HepG2 (cell line): ENCODE results near the gene FUZ. TPM values are rescaled to one million over a fixed set of nuclear protein-coding genes. Genes with fewer than 3 reads are reported as not detected.
A peak's percentile ranks its signal among the peaks of the same experiment; 100 is the strongest.

ENCODE experiments used
- ATAC-seq: fragments of 200-7000 bp; cut with Tn5 transposase; 3 replicates; pipeline ENCODE4 v1.9.1; 2020; ENCODE audit warnings: mild to moderate bottlenecking, moderate library complexity
- BruUV-seq: library from RNA; stranded (reverse); fragments of 400-500 nt; replicated peaks from 2 replicates; lab custom pipeline; 2021; lab: Mats Ljungman, UMichigan
- CTCF ChIA-PET: fragments of 300-600 bp; formaldehyde crosslinking; extraction: SDS; loops from one replicate; lab custom pipeline; 2021; ENCODE audit warnings: low total read pairs, inconsistent platforms, low intra/inter-chr PET ratio; lab: Yijun Ruan, JAX
- POLR2A ChIA-PET: fragments of 350-600 bp; sonication (Branson Sonifier 250); formaldehyde crosslinking; loops from one replicate; lab custom pipeline; 2020; ENCODE audit warnings: antibody characterized with exemption, inconsistent platforms; lab: Yijun Ruan, JAX
- DNase-seq: peaks from one replicate; pipeline ENCODE4 v3.0.0-alpha.2; 2015; ENCODE audit warnings: low spot score
- FAIRE-seq: peaks from 3 replicates; lab custom pipeline; 2011; peaks lifted over from hg19 to GRCh38; lab: Jason Lieb, UNC
- H2AFZ ChIP-seq: one replicate; pipeline ENCODE4 v1.6.1; 2011; ENCODE audit warnings: low read length, inconsistent platforms
- H3K27ac ChIP-seq: fragments of 300-600 bp; 3 replicates; pipeline ENCODE4 v1.8.0; 2011; ENCODE audit warnings: mixed run types, mild to moderate bottlenecking, mixed read lengths, low read length, inconsistent platforms; ENCODE audit not compliant: insufficient read depth; ENCODE audit errors: extremely low read length
- H3K27me3 ChIP-seq, 2 experiments: fragments of 200-600 bp in 1 of 2; 2 replicates in 1 of 2; 3 replicates in 1 of 2; pipeline versions ENCODE4 v1.6.0 to v1.8.0; 2011; ENCODE audit warnings: low read length in 2 of 2, mild to moderate bottlenecking in 2 of 2, moderate library complexity in 2 of 2, inconsistent platforms in 1 of 2; ENCODE audit not compliant: insufficient read depth in 2 of 2, control insufficient read depth in 1 of 2
- H3K36me3 ChIP-seq, 2 experiments: fragments of 200-600 bp in 1 of 2; replicated peaks in 1 of 2; 2 replicates in 1 of 2; 3 replicates in 1 of 2; pipeline versions ENCODE4 v1.5.1 to v1.8.0; 2011; ENCODE audit warnings: low read length in 2 of 2, inconsistent platforms in 1 of 2; ENCODE audit not compliant: insufficient read depth in 2 of 2, control insufficient read depth in 1 of 2
- H3K4me1 ChIP-seq: 2 replicates; pipeline ENCODE4 v1.5.1; 2012; ENCODE audit warnings: low read length, inconsistent platforms; ENCODE audit not compliant: insufficient read depth
- H3K4me2 ChIP-seq: 2 replicates; pipeline ENCODE4 v1.6.0; 2011; ENCODE audit warnings: low read depth, low read length, inconsistent platforms
- H3K4me3 ChIP-seq, 3 experiments: fragments of 200-600 bp in 1 of 3; sonication (generic), shearing (Covaris generic) in 1 of 3; replicated peaks in 1 of 3; 2 replicates each; pipeline ENCODE4 v1.5.1; 2011 to 2016; ENCODE audit warnings: low read length in 3 of 3, inconsistent platforms in 2 of 3, low read depth in 2 of 3, mild to moderate bottlenecking in 2 of 3, control low read depth in 1 of 3, mixed read lengths in 1 of 3; ENCODE audit not compliant: insufficient read depth in 1 of 3
- H3K79me2 ChIP-seq: one replicate; pipeline ENCODE4 v1.6.1; 2011; ENCODE audit warnings: low read length, inconsistent platforms; ENCODE audit not compliant: insufficient read depth
- H3K9ac ChIP-seq: 2 replicates; pipeline ENCODE4 v1.6.0; 2011; ENCODE audit warnings: mild to moderate bottlenecking, low read depth, low read length, inconsistent platforms; ENCODE audit not compliant: insufficient read depth
- H3K9me3 ChIP-seq: 2 replicates; pipeline ENCODE4 v1.5.1; 2012; ENCODE audit warnings: mild to moderate bottlenecking, low read length
- H4K20me1 ChIP-seq: 2 replicates; pipeline ENCODE4 v1.6.0; 2011; ENCODE audit warnings: inconsistent platforms, mild to moderate bottlenecking, low read length, moderate library complexity; ENCODE audit not compliant: insufficient read depth
- BCL6 ChIP-seq: IDR thresholded peaks from 2 replicates; pipeline ENCODE4 v1.6.1; 2016; ENCODE audit warnings: missing genetic modification reagents, missing compliant biosample characterization
- FOSL1 ChIP-seq: sonication (generic); formaldehyde crosslinking; IDR thresholded peaks from 2 replicates; pipeline ENCODE4 v1.9.0; 2021; ENCODE audit warnings: missing genetic modification reagents, borderline replicate concordance
- HDAC1 ChIP-seq: sonication (generic); formaldehyde crosslinking; IDR thresholded peaks from 2 replicates; pipeline ENCODE4 v1.5.1; 2020; ENCODE audit warnings: mild to moderate bottlenecking, missing genetic modification reagents
- IRF9 ChIP-seq: sonication (generic); formaldehyde crosslinking; IDR thresholded peaks from 2 replicates; pipeline ENCODE4 v1.8.0; 2022; ENCODE audit warnings: missing genetic modification reagents, mild to moderate bottlenecking, borderline replicate concordance
- KAT8 ChIP-seq: IDR thresholded peaks from 2 replicates; pipeline ENCODE4 v1.6.1; 2016; ENCODE audit warnings: missing genetic modification reagents, missing compliant biosample characterization
- MAZ ChIP-seq, 2 experiments: sonication (generic) in 1 of 2; formaldehyde crosslinking in 1 of 2; IDR thresholded peaks; 2 replicates each; pipeline versions ENCODE4 v1.5.0 to v1.6.1; 2012 to 2020; ENCODE audit warnings: low read depth in 2 of 2, mild to moderate bottlenecking in 2 of 2, borderline replicate concordance in 1 of 2, improper control_type of control experiment in 1 of 2, low read length in 1 of 2, missing genetic modification reagents in 1 of 2, moderate library complexity in 1 of 2
- STAT5B ChIP-seq: sonication (generic); formaldehyde crosslinking; IDR thresholded peaks from 2 replicates; pipeline ENCODE4 v1.4.0; 2020; ENCODE audit warnings: missing genetic modification reagents
- ZKSCAN5 ChIP-seq: sonication (generic); formaldehyde crosslinking; IDR thresholded peaks from 2 replicates; pipeline ENCODE4 v1.5.1; 2020; ENCODE audit warnings: mild to moderate bottlenecking, missing genetic modification reagents
- ZNF788 ChIP-seq: sonication (generic); formaldehyde crosslinking; IDR thresholded peaks from 2 replicates; pipeline ENCODE4 v1.5.0; 2020; ENCODE audit warnings: mild to moderate bottlenecking, missing genetic modification reagents, borderline replicate concordance
- WGBS: methylation state at CpG from one replicate; pipeline ENCODE4 v1.1.6; 2017; ENCODE audit warnings: low lambda C conversion rate; 5-methylcytosine and 5-hydroxymethylcytosine counted together
- in situ Hi-C: cut with HindIII; loops from 2 replicates; pipeline ENCODE4 v1.10.0; 2017; ENCODE audit warnings: low pct_unique_long_range_greater_than_20kb; ENCODE audit not compliant: extremely low pct_ligation_motif_present
- intact Hi-C: fragments of 100-400 bp; cut with micrococcal nuclease; formaldehyde crosslinking; loops from one replicate; pipeline ENCODE4 v1.10.0; 2022; ENCODE audit not compliant: unreplicated experiment
- polyA plus RNA-seq, 8 experiments: library from polyadenylated mRNA; depleted of rRNA in 3 of 8; stranded (reverse) in 7 of 8; unstranded in 1 of 8; fragments of >200 nt; fragmentation: Illumina TruSeq in 4 of 8; extraction: Trizol in 4 of 8; gene quantifications; 2 replicates each; pipeline versions ENCODE4 v1.2.1 to v1.2.3, GENCODE V29; 2011 to 2016; ENCODE audit warnings: low read depth in 4 of 8, missing spikeins in 1 of 8, mixed read lengths in 1 of 8; ENCODE audit not compliant: insufficient read depth in 1 of 8
- total RNA-seq, 5 experiments: library from RNA; depleted of rRNA; stranded (reverse); fragments of >200 nt; fragmentation: Illumina TruSeq; extraction: Trizol; gene quantifications; 2 replicates each; pipeline ENCODE4 v1.2.3, GENCODE V29; 2016; ENCODE audit warnings: low read depth in 1 of 5
- TF ChIP-seq, protein P1 (sequence below): IDR thresholded peaks from 2 replicates; pipeline ENCODE4 v1.6.1; 2012; ENCODE audit warnings: inconsistent platforms
- TF ChIP-seq, protein P2 (sequence below), 2 experiments: fragments of 450-650 bp in 1 of 2; sonication (generic) in 1 of 2; formaldehyde crosslinking in 1 of 2; IDR thresholded peaks; 2 replicates each; pipeline versions ENCODE4 v1.6.1 to v1.8.0; 2016 to 2022; ENCODE audit warnings: antibody characterized with exemption in 1 of 2, mild to moderate bottlenecking in 1 of 2, missing genetic modification reagents in 1 of 2

The FUZ gene
- total and polyA plus RNA-seq, 2 of the 13 experiments (the other 11 are each of a cell fraction or from before 2014, with no cell fraction given): 0.08 TPM; not detected in 1

GRCh38 chr19:49817964-49818648 lies 5.0 kb upstream of the FUZ start, which contains the start of gene MED25:
MED25 (plus strand) TSS chr19:49818289; CDS start chr19:49818342, 53 bp downstream.
- ChIA-PET CTCF (no interaction called here), POLR2A (interaction anchor here (1.0 kb wide), 1 partner anchor 46 kb away, joined by 3 read pairs; no protein-coding TSS in a partner anchor)
- ATAC-seq (peak; percentile 96), DNase-seq (peak; percentile 63), FAIRE-seq (peak; percentile 83)
- BruUV-seq: no TSS peak
- Histone ChIP-seq H3K4me3 (peak within 1 kb of the TSS; percentile 88 to 98 (median 91)), H3K36me3 (peaks cover 2 to 4% of the 10 kb centered on the region in 2 experiments; a peak in 1 of 5 replicates), H3K9ac (peak within 1 kb of the TSS; percentile 94), H3K27me3 (no peaks in the 10 kb centered on the region; a peak in 1 of 5 replicates), H3K27ac (peak within 1 kb of the TSS; percentile 88), H3K9me3 (no peaks in the 10 kb centered on the region), H2AFZ (peak within 1 kb of the TSS; percentile 81), H3K4me1 (peaks cover 11% of the 10 kb centered on the region), H3K79me2 (peaks cover 20% of the 10 kb centered on the region), H4K20me1 (no peaks in the 10 kb centered on the region), H3K4me2 (peak within 1 kb of the TSS; percentile 78)
- under 1% methylated on average over 25 of the region's 57 CpGs for WGBS
- in situ Hi-C loops (no loop called here), intact Hi-C loops (loop anchor here (10.0 kb wide), 1 partner anchor 53 kb away; the partner anchor contains the start of genes AP2A1 and TSKS)
- TF ChIP-seq, protein P1, sequence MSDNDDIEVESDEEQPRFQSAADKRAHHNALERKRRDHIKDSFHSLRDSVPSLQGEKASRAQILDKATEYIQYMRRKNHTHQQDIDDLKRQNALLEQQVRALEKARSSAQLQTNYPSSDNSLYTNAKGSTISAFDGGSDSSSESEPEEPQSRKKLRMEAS: 0 out of 2 replicates have a peak, but pooled peaks have one; percentile 50
- TF ChIP-seq IRF9 (peak; percentile 45; the same call in 1 of the 2 replicates), FOSL1 (CRISPR knock-in tag) (no peak), BCL6 (CRISPR knock-in tag) (no peak), KAT8 (peak; percentile 83), MAZ (IDR thresholded peaks at IDR 0.05; ENCODE audit: borderline replicate concordance, low read depth, low read length) (no peak), MAZ (CRISPR knock-in tag; IDR thresholded peaks at IDR 0.05; ENCODE audit: low read depth) (peak; percentile 67; the same call in 1 of the 2 replicates), ZNF788 (CRISPR knock-in tag) (peak; percentile 52; the same call in 1 of the 2 replicates), HDAC1 (CRISPR knock-in tag) (peak; percentile 39), ZKSCAN5 (CRISPR knock-in tag) (0 out of 2 replicates have a peak, but pooled peaks have one; percentile 14), STAT5B (CRISPR knock-in tag) (0 out of 2 replicates have a peak, but pooled peaks have one; percentile 43)
- TF ChIP-seq, protein P2, sequence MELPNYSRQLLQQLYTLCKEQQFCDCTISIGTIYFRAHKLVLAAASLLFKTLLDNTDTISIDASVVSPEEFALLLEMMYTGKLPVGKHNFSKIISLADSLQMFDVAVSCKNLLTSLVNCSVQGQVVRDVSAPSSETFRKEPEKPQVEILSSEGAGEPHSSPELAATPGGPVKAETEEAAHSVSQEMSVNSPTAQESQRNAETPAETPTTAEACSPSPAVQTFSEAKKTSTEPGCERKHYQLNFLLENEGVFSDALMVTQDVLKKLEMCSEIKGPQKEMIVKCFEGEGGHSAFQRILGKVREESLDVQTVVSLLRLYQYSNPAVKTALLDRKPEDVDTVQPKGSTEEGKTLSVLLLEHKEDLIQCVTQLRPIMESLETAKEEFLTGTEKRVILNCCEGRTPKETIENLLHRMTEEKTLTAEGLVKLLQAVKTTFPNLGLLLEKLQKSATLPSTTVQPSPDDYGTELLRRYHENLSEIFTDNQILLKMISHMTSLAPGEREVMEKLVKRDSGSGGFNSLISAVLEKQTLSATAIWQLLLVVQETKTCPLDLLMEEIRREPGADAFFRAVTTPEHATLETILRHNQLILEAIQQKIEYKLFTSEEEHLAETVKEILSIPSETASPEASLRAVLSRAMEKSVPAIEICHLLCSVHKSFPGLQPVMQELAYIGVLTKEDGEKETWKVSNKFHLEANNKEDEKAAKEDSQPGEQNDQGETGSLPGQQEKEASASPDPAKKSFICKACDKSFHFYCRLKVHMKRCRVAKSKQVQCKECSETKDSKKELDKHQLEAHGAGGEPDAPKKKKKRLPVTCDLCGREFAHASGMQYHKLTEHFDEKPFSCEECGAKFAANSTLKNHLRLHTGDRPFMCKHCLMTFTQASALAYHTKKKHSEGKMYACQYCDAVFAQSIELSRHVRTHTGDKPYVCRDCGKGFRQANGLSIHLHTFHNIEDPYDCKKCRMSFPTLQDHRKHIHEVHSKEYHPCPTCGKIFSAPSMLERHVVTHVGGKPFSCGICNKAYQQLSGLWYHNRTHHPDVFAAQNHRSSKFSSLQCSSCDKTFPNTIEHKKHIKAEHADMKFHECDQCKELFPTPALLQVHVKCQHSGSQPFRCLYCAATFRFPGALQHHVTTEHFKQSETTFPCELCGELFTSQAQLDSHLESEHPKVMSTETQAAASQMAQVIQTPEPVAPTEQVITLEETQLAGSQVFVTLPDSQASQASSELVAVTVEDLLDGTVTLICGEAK (IDR thresholded peaks at IDR 0.05): no peak
- TF ChIP-seq, protein P2 (CRISPR knock-in tag; IDR thresholded peaks at IDR 0.05): peak; percentile 2; the same call in 1 of the 2 replicates
